ENCODE data around the gene CDK2.
"Not testable (repeated sequence)": the region's sequence is repeated elsewhere in the genome, so short reads cannot be mapped to it uniquely, and the experiment has no call there.

CDK2 gene

DNA sequence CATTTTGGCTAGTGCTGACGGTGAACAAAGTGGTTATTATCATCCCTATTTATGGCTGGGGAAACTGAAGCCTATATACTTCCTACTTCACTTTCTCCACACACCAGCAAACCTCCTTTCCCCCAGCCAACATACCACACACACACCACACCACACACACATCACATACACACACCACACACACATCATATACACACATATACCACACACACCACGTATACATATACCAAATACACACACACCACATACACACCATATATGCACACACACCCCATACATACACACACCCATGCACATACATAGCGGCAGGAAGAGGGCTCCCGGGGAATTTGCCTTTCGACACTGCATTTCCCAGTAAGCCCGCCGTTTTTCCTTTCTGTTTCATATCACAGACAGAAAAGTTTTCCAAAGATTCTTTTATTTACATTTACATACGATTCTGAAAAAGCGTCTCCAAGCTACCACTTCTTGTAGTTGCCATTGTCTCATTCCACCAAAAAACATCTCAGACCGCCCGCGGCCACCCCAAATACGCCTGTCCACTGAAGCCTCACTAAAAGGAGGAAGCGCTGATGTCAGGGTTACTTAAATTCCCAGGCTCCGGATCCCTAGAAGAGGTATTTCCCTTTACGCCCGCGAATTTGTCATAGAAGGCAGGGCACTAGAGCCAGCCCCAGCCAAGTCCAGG lies 6.4 kb downstream of the CDK2 start:
- H3K27ac ChIP-seq: peak overlapping the region; percentile 96
- TF ChIP-seq, protein P1, sequence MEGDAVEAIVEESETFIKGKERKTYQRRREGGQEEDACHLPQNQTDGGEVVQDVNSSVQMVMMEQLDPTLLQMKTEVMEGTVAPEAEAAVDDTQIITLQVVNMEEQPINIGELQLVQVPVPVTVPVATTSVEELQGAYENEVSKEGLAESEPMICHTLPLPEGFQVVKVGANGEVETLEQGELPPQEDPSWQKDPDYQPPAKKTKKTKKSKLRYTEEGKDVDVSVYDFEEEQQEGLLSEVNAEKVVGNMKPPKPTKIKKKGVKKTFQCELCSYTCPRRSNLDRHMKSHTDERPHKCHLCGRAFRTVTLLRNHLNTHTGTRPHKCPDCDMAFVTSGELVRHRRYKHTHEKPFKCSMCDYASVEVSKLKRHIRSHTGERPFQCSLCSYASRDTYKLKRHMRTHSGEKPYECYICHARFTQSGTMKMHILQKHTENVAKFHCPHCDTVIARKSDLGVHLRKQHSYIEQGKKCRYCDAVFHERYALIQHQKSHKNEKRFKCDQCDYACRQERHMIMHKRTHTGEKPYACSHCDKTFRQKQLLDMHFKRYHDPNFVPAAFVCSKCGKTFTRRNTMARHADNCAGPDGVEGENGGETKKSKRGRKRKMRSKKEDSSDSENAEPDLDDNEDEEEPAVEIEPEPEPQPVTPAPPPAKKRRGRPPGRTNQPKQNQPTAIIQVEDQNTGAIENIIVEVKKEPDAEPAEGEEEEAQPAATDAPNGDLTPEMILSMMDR (conservative IDR thresholded peaks at IDR 0.05): no peak

DNA sequence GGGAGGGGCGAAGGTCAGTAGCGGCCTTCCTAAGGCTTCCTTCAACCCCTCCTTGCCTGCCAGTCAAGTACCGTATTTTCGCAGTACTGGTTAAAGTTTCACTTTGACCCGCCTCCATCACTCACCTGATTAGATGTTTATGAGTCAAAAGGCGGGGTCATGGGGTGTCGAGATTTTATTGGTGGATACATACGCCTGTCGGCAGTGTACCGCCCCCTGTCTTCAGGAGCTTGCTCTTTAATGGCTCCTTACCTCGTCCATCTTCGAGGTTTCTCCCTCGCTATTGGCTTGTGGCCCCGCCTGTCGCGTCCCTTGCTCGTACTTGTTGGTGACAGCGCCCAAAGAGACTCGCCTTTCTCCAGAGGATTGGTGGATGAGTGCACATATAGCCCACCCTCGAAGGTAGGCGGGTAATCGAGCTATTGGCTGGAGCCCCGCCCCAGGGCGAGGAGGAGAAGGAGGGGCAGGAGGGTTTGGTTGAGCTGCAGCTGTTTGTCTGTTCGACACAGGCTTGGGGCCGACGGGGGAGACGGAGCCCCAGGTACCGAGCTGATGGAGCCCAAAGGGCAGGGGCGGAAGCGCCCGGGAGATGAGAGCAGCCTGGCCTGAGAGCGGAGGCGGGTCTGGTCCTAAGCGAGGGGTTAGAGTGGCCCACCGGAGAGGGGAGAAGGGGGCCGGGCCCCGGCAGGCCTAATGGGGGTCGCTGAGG lies 7.1 kb downstream of the CDK2 start, which contains the start of gene RAB5B:
TSS of gene RAB5B (plus strand) at position 480 of the 709 bp plus-strand sequence. CDS start 12,883 bp downstream, outside the sequence.
- TF ChIP-seq, protein P1 (conservative IDR thresholded peaks at IDR 0.05): no peak
- H3K27ac ChIP-seq: peak within 1 kb of the TSS; percentile 96

DNA sequence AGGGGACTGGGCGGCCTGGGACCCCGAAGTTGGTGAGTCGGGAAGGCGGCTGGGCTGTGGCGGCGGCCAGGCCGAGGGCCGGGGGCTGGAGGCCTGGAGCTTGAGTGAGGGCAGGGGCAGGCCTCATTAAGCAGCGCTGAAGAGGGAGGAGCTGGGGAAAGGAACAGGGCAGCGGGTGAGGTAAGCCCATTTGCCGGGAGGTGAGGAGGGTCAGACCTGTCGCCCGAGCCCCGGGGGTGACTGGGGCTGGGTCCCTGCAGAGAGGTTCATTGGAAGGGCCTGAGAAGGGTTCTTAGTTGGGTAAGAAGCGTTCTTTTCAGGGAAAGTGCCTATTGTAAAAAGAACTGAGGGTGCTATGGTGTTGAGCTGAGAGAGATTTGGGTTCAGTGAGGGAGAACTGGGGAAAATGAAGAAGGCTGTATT lies 7.7 kb downstream of the CDK2 start:
- TF ChIP-seq, protein P1 (conservative IDR thresholded peaks at IDR 0.05): no peak
- H3K27ac ChIP-seq: peak overlapping the region; percentile 96

DNA sequence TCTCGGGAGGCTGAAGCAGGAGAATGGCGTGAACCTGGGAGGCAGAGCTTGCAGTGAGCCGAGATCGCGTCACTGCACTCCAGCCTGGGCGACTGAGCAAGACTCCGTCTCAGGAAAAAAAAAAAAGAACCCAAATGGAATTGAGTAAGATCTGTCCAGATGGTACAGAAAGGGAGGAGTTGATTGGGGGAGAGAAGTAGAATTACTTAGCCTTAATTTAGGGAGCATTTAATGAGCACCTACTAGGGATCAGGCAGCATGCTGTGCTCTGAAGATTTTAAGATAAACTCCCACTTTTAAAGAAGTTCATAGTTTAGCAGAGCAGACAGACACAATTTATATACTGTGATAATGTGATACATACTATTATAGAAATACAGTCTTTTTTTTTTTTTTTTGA lies 11.8 kb downstream of the CDK2 start:
- TF ChIP-seq, protein P1 (conservative IDR thresholded peaks at IDR 0.05): no peak
- H3K27ac ChIP-seq: no peak overlapping the region

DNA sequence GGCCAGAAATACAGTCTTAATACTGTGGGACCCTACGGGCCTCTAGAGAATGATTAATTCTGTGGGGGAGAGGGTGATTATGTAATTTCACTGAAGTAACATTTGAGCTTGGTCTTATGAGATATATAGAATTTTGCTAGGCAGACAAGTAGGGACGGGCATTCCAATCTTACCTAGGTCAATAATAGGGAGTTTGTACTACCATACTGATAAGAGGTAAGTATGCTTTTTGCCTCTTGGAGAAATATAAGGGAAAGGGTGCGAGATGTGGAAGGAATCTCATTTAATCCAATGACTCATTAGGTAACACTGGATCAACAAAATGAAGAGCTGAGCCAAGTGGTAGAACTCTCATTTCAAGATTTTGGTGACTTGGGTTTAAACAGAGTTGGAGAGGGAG lies 12.4 kb downstream of the CDK2 start:
- no peak overlapping the region for H3K27ac ChIP-seq
- TF ChIP-seq, protein P1 (conservative IDR thresholded peaks at IDR 0.05): no peak

DNA sequence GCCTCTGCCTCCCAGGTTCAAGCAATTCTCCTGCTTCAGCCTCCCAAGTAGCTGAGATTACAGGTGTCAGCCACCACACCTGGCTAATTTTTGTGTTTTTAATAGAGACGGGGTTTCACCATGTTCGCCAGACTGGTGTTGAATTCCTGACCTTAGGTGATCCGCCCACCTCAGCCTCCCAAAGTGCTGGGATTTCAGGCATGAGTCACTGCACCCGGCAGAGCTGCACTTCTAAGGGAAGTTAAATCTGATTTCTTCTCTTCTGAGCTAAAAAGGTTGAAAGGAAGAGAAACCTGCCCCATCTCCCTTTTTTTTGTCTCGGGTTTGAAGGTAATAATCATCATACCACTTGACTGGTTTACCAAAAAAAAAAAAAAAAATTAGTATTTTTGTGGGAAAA lies 15.3 kb downstream of the CDK2 start:
- H3K27ac ChIP-seq: not testable (repeated sequence)

DNA sequence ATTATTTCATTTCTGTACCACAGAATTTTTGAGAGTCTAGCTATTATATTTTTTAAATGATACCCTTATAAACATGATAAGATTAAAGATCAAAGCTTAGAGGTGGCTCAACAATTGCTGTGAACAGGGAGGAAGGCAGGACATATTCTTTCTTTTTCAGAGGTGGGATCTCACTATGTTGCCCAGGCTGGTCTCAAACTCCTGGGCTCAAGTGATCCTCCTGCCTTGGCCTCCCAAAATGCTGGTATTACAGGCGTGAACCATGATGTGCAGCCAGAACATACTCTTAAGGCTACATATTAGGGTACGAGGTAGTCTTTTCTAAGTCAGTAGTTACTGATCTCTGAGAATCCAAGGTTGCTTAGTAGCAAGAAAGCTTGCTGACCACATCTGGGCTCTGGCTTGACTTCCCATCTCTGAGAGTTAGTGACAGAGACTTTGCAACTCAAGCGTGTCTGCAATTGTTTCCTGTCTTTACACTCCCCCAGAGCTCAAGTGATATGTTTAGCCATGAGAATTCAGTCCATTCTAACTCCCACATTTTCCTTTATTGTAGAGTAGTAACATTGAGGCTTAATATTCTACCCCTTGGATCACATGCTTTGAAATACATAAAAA lies 15.8 kb downstream of the CDK2 start:
- TF ChIP-seq, protein P1 (conservative IDR thresholded peaks at IDR 0.05): no peak
- H3K27ac ChIP-seq: no peak overlapping the region

All from VCaP (cell line).